Activated T-cell treated with anti-CD3 and anti-CD28 coated beads for 24 hours (primary cell): ENCODE results near the gene PLEKHG3.
"Not testable (repeated sequence)": the region's sequence is repeated elsewhere in the genome, so short reads cannot be mapped to it uniquely, and the experiment has no call there.

ENCODE experiments used
- DNase-seq: peaks from one replicate; pipeline ENCODE4 v3.0.0-alpha.2; 2020; ENCODE audit warnings: low read depth

Gene PLEKHG3

GRCh38 chr14:64704143-64704742 is at the start of gene PLEKHG3:
PLEKHG3 (plus strand) TSS chr14:64704424; CDS start chr14:64727632, 23,208 bp downstream.
- no peak for DNase-seq

- DNase-seq: no peak
These were observed 49.3 kb upstream of the PLEKHG3 start for GRCh38 chr14:64654901-64655300.

GRCh38 chr14:64656986-64657385 is 47.2 kb upstream of the PLEKHG3 start:
- DNase-seq: no peak

GRCh38 chr14:64658201-64658600 is 46.0 kb upstream of the PLEKHG3 start:
- DNase-seq: no peak

- not testable (repeated sequence) for DNase-seq
These were observed 45.4 kb upstream of the PLEKHG3 start for GRCh38 chr14:64658700-64659264.

GRCh38 chr14:64659366-64659765 is 44.9 kb upstream of the PLEKHG3 start:
- DNase-seq: no peak

- no peak for DNase-seq
These were observed 41.0 kb upstream of the PLEKHG3 start for GRCh38 chr14:64663174-64663573.

GRCh38 chr14:64671591-64671990 is 32.6 kb upstream of the PLEKHG3 start:
- DNase-seq: no peak

GRCh38 chr14:64673316-64673715 is 30.9 kb upstream of the PLEKHG3 start:
- DNase-seq: no peak

- no peak for DNase-seq
These were observed 30.5 kb upstream of the PLEKHG3 start for GRCh38 chr14:64673748-64674147.

- no peak for DNase-seq
These were observed 29.4 kb upstream of the PLEKHG3 start for GRCh38 chr14:64674829-64675228.

GRCh38 chr14:64675312-64675711 is 28.9 kb upstream of the PLEKHG3 start:
- DNase-seq: no peak

GRCh38 chr14:64676410-64677008 is 27.7 kb upstream of the PLEKHG3 start:
- DNase-seq: no peak

- no peak for DNase-seq
These were observed 24.1 kb upstream of the PLEKHG3 start for GRCh38 chr14:64680013-64680713.

- DNase-seq: no peak
These were observed 23.5 kb upstream of the PLEKHG3 start for GRCh38 chr14:64680714-64681065.

- DNase-seq: no peak
These were observed 22.2 kb upstream of the PLEKHG3 start for GRCh38 chr14:64681796-64682710.

- DNase-seq: no peak
These were observed 21.4 kb upstream of the PLEKHG3 start for GRCh38 chr14:64682843-64683242.

GRCh38 chr14:64683264-64683663 is 21.0 kb upstream of the PLEKHG3 start:
- no peak for DNase-seq

- DNase-seq: no peak
These were observed 20.1 kb upstream of the PLEKHG3 start for GRCh38 chr14:64684091-64684490.

- no peak for DNase-seq
These were observed 18.6 kb upstream of the PLEKHG3 start for GRCh38 chr14:64685371-64686281.

GRCh38 chr14:64686282-64686615 is 18.0 kb upstream of the PLEKHG3 start:
- no peak for DNase-seq
